ENCODE results near the gene TMEM51.

The TMEM51 gene

DNA sequence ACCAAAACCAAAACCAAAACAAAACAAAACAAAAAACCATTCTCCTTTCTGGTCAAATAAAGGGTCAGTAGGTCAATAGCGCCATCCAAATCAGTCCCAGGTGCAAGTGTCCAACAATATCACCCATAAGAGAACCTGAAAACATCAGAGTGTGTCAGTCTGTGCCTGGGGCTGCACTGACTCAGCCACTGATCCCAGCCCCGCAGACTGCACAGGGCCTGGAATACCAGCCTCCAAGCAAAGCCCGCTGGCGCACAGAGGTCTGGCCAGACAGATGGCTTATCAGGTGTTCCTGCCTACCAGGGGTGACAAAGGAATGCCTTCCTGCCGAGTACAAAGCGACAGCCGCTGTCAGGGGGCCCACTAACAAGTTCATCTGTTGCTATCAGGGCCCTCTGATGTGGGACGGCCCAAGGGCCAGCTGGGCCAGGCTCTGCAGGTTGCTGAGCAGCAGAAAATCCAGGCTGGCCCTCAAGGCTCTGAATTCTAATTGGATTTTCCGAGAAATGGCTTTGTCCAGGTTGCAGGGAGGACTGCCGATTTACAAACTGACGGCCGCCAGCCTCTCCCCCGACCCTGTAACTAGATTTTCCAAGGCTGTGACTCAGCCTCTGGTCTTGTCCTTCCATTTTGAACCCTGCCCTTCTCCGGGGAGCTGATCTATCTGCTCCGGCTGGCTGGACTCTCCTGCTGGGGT lies 13.7 kb upstream of the TMEM51 start:
- TF ChIP-seq, protein P1, sequence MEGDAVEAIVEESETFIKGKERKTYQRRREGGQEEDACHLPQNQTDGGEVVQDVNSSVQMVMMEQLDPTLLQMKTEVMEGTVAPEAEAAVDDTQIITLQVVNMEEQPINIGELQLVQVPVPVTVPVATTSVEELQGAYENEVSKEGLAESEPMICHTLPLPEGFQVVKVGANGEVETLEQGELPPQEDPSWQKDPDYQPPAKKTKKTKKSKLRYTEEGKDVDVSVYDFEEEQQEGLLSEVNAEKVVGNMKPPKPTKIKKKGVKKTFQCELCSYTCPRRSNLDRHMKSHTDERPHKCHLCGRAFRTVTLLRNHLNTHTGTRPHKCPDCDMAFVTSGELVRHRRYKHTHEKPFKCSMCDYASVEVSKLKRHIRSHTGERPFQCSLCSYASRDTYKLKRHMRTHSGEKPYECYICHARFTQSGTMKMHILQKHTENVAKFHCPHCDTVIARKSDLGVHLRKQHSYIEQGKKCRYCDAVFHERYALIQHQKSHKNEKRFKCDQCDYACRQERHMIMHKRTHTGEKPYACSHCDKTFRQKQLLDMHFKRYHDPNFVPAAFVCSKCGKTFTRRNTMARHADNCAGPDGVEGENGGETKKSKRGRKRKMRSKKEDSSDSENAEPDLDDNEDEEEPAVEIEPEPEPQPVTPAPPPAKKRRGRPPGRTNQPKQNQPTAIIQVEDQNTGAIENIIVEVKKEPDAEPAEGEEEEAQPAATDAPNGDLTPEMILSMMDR (IDR thresholded peaks at IDR 0.05; ENCODE audit: low read depth, low read length), result no peak
- H3K4me3 ChIP-seq (ENCODE audit: low read depth, low read length), result no peak overlapping the region

DNA sequence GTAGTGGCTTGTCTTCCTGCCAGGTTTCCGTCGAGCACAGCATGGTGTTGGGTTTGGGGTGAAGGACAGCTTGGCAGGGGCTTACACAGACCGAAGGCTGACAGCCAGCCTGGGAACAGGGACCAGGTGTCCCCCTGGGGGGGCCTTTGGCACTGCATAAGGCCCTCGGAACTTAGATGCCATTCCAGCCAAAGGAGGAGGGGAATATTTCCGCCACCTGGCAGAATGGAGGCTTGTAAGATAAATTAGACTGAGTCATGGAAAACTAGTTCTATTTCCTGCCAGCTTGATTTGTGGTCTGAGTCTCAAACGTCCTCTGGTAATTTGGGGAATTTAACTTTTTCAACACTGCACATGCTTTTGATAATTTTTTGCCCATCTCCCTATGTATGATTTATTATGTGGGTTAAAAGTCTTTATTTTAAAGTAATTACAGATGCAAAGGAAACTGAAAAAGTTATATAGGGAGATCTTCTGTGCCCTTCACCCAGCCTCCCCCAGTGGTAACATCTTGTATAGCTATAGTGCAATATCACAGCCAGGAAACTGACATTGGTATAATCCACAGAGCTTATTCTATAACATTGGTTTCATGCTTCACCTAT lies 11.5 kb upstream of the TMEM51 start:
- no peak overlapping the region for H3K4me3 ChIP-seq (ENCODE audit: low read depth, low read length)
- TF ChIP-seq, protein P1 (IDR thresholded peaks at IDR 0.05; ENCODE audit: low read depth, low read length), result no peak

DNA sequence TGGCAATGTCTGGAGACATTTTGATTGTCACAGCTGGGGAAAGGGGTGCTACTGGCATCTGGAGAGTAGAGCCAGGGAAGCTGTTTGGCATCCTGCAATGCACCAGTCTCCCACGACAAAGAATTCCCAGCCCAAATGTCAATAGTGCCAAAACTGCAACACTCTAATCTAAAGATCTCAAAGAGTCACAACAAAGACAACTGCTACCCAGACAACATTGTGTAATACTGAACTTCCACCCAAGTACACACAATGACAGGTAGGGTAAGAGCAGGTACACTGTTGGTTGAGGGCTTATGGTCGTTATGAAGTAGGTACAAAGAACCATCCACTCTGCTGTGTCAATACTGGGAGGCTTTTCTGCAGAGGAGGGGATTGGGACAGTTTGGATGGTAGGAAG lies 8.2 kb upstream of the TMEM51 start:
- TF ChIP-seq, protein P1 (IDR thresholded peaks at IDR 0.05; ENCODE audit: low read depth, low read length), result no peak
- H3K4me3 ChIP-seq (ENCODE audit: low read depth, low read length), result no peak overlapping the region

DNA sequence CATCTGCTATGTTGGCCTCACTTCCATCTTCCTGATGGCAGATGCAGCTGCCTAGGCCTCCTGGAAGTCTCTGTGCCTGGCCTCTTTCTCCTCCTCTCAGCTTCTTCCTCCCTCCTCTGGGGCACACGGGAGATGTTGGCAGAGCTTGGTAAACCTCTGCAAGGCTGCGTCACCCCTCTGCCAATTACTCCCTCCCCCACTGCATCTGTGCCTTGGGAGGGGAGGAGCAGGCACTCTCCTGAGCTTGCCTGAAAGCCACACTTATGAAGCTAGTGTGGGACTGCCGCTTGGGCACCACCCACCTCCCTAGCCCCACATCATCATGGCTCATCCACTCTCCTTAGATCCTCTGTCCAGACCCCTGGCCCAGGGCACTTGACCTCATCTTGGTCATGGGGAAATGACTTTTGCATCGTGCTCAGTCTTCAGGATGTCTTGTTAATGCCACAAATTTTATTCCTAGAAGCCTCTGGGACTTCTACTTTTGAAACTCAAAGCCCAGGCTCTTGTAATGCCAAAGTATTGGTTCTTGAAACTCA lies 7.3 kb upstream of the TMEM51 start:
- TF ChIP-seq, protein P1 (IDR thresholded peaks at IDR 0.05; ENCODE audit: low read depth, low read length), result no peak
- no peak overlapping the region for H3K4me3 ChIP-seq (ENCODE audit: low read depth, low read length)

DNA sequence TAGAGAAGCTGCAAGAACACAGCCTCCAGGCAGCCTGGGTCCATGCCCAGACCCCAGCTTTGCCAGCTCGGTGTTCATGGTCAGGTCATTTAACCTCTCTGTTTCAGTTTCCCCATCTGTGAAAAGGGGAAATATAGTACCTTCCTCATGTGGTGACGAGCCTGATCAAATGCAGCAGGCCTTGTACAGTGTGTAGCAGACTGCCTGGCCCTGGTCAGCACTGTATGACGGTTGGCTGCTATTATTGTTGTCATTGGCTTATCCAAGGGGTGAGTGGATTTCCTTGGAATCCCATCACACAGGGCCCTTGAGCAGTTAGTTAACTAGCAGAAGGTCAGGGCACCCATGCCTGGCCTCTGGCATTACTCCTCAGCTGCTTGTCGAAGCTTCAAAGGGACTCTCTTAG lies 6.6 kb upstream of the TMEM51 start:
- TF ChIP-seq, protein P1 (IDR thresholded peaks at IDR 0.05; ENCODE audit: low read depth, low read length), result no peak
- H3K4me3 ChIP-seq (ENCODE audit: low read depth, low read length), result no peak overlapping the region

DNA sequence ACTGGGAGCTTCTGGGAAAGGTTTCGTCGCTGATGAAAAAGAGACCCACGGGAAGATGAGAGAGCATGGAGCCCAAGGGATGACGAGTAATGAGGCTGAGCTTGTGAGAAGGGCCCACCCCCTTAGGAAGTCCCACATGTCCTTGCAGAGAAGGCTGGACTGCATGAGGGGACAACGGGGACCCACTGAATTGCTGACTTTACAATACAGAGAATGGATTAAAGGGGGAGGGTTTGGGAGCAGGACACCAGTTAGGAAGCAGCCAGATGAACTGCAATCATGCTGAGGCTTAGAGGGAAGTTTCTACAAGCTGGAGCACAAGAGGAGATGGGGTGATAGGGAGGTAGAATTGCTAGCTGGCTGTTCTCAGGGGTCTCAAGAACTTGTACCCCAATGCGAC lies 5.5 kb upstream of the TMEM51 start:
- no peak overlapping the region for H3K4me3 ChIP-seq (ENCODE audit: low read depth, low read length)
- TF ChIP-seq, protein P1 (IDR thresholded peaks at IDR 0.05; ENCODE audit: low read depth, low read length), result no peak

DNA sequence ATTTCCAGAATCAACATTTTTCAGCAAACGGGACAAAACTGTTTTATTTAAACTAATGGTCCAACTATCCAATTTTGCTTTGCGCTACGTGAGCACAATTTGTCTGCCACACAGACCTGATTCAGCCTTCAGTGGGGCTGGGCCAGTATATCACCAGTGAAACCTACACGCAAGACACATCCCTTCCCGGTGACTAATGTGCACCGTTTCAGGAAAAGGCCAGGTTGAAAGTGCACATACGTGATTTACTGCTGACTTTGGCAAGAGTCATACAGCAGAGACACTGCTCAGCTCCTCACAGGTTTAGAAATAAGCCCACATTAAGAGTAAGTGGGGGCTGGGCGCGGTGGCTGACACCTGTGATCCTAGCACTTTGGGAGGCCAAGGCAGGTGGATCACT lies 5.1 kb upstream of the TMEM51 start:
- TF ChIP-seq, protein P1 (IDR thresholded peaks at IDR 0.05; ENCODE audit: low read depth, low read length), result no peak
- no peak overlapping the region for H3K4me3 ChIP-seq (ENCODE audit: low read depth, low read length)

Measured in WI38 (cell line).